Activated naive CD4-positive, alpha-beta T cell treated with anti-CD3 and anti-CD28 coated beads, Interleukin-2, amount 50 U/mL, for 24 hours (primary cell): Measurements from ENCODE around the gene IKZF2.

Experiments used
- H3K27ac Mint-ChIP-seq: one replicate; pipeline ENCODE4 v1.8.0; 2021; ENCODE audit warnings: mild to moderate bottlenecking, mixed read lengths
- H3K27me3 Mint-ChIP-seq: one replicate; pipeline ENCODE4 v1.8.0; 2021; ENCODE audit warnings: mixed read lengths
- H3K36me3 Mint-ChIP-seq: one replicate; pipeline ENCODE4 v1.8.0; 2021; ENCODE audit warnings: mixed read lengths
- H3K4me1 Mint-ChIP-seq: one replicate; pipeline ENCODE4 v1.8.0; 2021; ENCODE audit warnings: mixed read lengths
- H3K4me3 Mint-ChIP-seq: one replicate; pipeline ENCODE4 v1.8.0; 2021; ENCODE audit warnings: mild to moderate bottlenecking, mixed read lengths
- H3K9me3 Mint-ChIP-seq: one replicate; pipeline ENCODE4 v1.8.0; 2021; ENCODE audit warnings: mixed read lengths

The IKZF2 gene

GRCh38 chr2:213151437-213152064 lies at the start of gene IKZF2:
IKZF2 (minus strand) TSS chr2:213151612; CDS start chr2:213148629, 2,983 bp downstream.
- H3K9me3 Mint-ChIP-seq = no peaks in the 10 kb centered on the region
- peak within 1 kb of the TSS; percentile 35 for H3K27ac Mint-ChIP-seq
- peaks cover 48% of the 10 kb centered on the region for H3K27me3 Mint-ChIP-seq
- H3K4me3 Mint-ChIP-seq = peak within 1 kb of the TSS; percentile 80
- peaks cover 26% of the 10 kb centered on the region for H3K4me1 Mint-ChIP-seq
- no peaks in the 10 kb centered on the region for H3K36me3 Mint-ChIP-seq

GRCh38 chr2:213199871-213200270 lies 48.5 kb upstream of the IKZF2 start:
- Mint-ChIP-seq H3K4me1 (no peaks in the 10 kb centered on the region), H3K36me3 (no peaks in the 10 kb centered on the region), H3K27me3 (no peaks in the 10 kb centered on the region), H3K27ac (no peak overlapping the region), H3K9me3 (no peaks in the 10 kb centered on the region), H3K4me3 (no peak overlapping the region)

- Mint-ChIP-seq H3K4me3 (no peak overlapping the region), H3K4me1 (no peaks in the 10 kb centered on the region), H3K27ac (no peak overlapping the region), H3K27me3 (peaks cover 2% of the 10 kb centered on the region), H3K9me3 (no peaks in the 10 kb centered on the region), H3K36me3 (no peaks in the 10 kb centered on the region)
These were observed 37.8 kb upstream of the IKZF2 start for GRCh38 chr2:213189001-213189899.

GRCh38 chr2:213188533-213188867 lies 37.1 kb upstream of the IKZF2 start:
- Mint-ChIP-seq H3K9me3 (no peaks in the 10 kb centered on the region), H3K36me3 (no peaks in the 10 kb centered on the region), H3K4me1 (no peaks in the 10 kb centered on the region), H3K27me3 (peaks cover 2% of the 10 kb centered on the region), H3K27ac (no peak overlapping the region), H3K4me3 (no peak overlapping the region)

- Mint-ChIP-seq H3K27ac (no peak overlapping the region), H3K4me3 (no peak overlapping the region), H3K4me1 (no peaks in the 10 kb centered on the region), H3K36me3 (no peaks in the 10 kb centered on the region), H3K27me3 (peaks cover 2% of the 10 kb centered on the region), H3K9me3 (no peaks in the 10 kb centered on the region)
These were observed 36.6 kb upstream of the IKZF2 start for GRCh38 chr2:213187833-213188532.

GRCh38 chr2:213187386-213187785 lies 36.0 kb upstream of the IKZF2 start:
- H3K9me3 Mint-ChIP-seq = no peaks in the 10 kb centered on the region
- no peak overlapping the region for H3K27ac Mint-ChIP-seq
- H3K4me1 Mint-ChIP-seq = no peaks in the 10 kb centered on the region
- H3K36me3 Mint-ChIP-seq = no peaks in the 10 kb centered on the region
- no peak overlapping the region for H3K4me3 Mint-ChIP-seq
- H3K27me3 Mint-ChIP-seq = peaks cover 2% of the 10 kb centered on the region

- Mint-ChIP-seq H3K36me3 (no peaks in the 10 kb centered on the region), H3K27ac (no peak overlapping the region), H3K4me3 (no peak overlapping the region), H3K27me3 (peaks cover 2% of the 10 kb centered on the region), H3K9me3 (no peaks in the 10 kb centered on the region), H3K4me1 (no peaks in the 10 kb centered on the region)
These were observed 33.9 kb upstream of the IKZF2 start for GRCh38 chr2:213185147-213185822.

- Mint-ChIP-seq H3K36me3 (no peaks in the 10 kb centered on the region), H3K4me3 (no peak overlapping the region), H3K4me1 (no peaks in the 10 kb centered on the region), H3K27ac (no peak overlapping the region), H3K27me3 (peaks cover 2% of the 10 kb centered on the region), H3K9me3 (no peaks in the 10 kb centered on the region)
These were observed 30.3 kb upstream of the IKZF2 start for GRCh38 chr2:213181712-213182111.

GRCh38 chr2:213177679-213178078 lies 26.3 kb upstream of the IKZF2 start:
- Mint-ChIP-seq H3K4me3 (no peak overlapping the region), H3K27ac (no peak overlapping the region), H3K27me3 (no peaks in the 10 kb centered on the region), H3K9me3 (no peaks in the 10 kb centered on the region), H3K36me3 (no peaks in the 10 kb centered on the region), H3K4me1 (no peaks in the 10 kb centered on the region)

GRCh38 chr2:213175673-213176247 lies 24.3 kb upstream of the IKZF2 start:
- Mint-ChIP-seq H3K27ac (no peak overlapping the region), H3K4me3 (no peak overlapping the region), H3K9me3 (no peaks in the 10 kb centered on the region), H3K4me1 (no peaks in the 10 kb centered on the region), H3K27me3 (no peaks in the 10 kb centered on the region), H3K36me3 (no peaks in the 10 kb centered on the region)

- Mint-ChIP-seq H3K27me3 (no peaks in the 10 kb centered on the region), H3K36me3 (no peaks in the 10 kb centered on the region), H3K27ac (no peak overlapping the region), H3K4me1 (no peaks in the 10 kb centered on the region), H3K4me3 (no peak overlapping the region), H3K9me3 (no peaks in the 10 kb centered on the region)
These were observed 21.2 kb upstream of the IKZF2 start for GRCh38 chr2:213172641-213173040.

GRCh38 chr2:213171147-213171546 lies 19.7 kb upstream of the IKZF2 start:
- no peaks in the 10 kb centered on the region for H3K36me3 Mint-ChIP-seq
- no peaks in the 10 kb centered on the region for H3K4me1 Mint-ChIP-seq
- H3K27me3 Mint-ChIP-seq = no peaks in the 10 kb centered on the region
- no peak overlapping the region for H3K4me3 Mint-ChIP-seq
- no peak overlapping the region for H3K27ac Mint-ChIP-seq
- H3K9me3 Mint-ChIP-seq = no peaks in the 10 kb centered on the region

GRCh38 chr2:213167271-213167930 lies 16.0 kb upstream of the IKZF2 start:
- Mint-ChIP-seq H3K4me1 (no peaks in the 10 kb centered on the region), H3K9me3 (no peaks in the 10 kb centered on the region), H3K36me3 (no peaks in the 10 kb centered on the region), H3K27ac (no peak overlapping the region), H3K27me3 (no peaks in the 10 kb centered on the region), H3K4me3 (no peak overlapping the region)

GRCh38 chr2:213166109-213166508 lies 14.7 kb upstream of the IKZF2 start:
- Mint-ChIP-seq H3K27me3 (no peaks in the 10 kb centered on the region), H3K4me1 (no peaks in the 10 kb centered on the region), H3K36me3 (no peaks in the 10 kb centered on the region), H3K9me3 (no peaks in the 10 kb centered on the region), H3K27ac (no peak overlapping the region), H3K4me3 (no peak overlapping the region)

- Mint-ChIP-seq H3K4me3 (no peak overlapping the region), H3K27me3 (no peaks in the 10 kb centered on the region), H3K36me3 (no peaks in the 10 kb centered on the region), H3K4me1 (no peaks in the 10 kb centered on the region), H3K27ac (no peak overlapping the region), H3K9me3 (no peaks in the 10 kb centered on the region)
These were observed 12.9 kb upstream of the IKZF2 start for GRCh38 chr2:213164263-213164662.
